Stimulated activated CD4-positive, alpha-beta T cell treated with anti-CD3 and anti-CD28 coated beads, Interleukin-2, amount 100 ng/mL, for 4 hours (primary cell): ENCODE data around the gene KRT78.
"Not testable (repeated sequence)": the region's sequence is repeated elsewhere in the genome, so short reads cannot be mapped to it uniquely, and the experiment has no call there.

Experiments used
- DNase-seq: peaks from one replicate; pipeline ENCODE4 v3.0.0-alpha.2; 2020; ENCODE audit warnings: low read depth

The KRT78 gene

GRCh38 chr12:52796429-52796794, 52.4 kb downstream of the KRT78 start:
- DNase-seq: no peak

- no peak for DNase-seq
Measured at GRCh38 chr12:52795694-52796428, 52.9 kb downstream of the KRT78 start, which contains the start of gene KRT3. Gene KRT3 (minus strand): TSS chr12:52796117. CDS start chr12:52796042, 75 bp downstream.

- not testable (repeated sequence) for DNase-seq
Measured at GRCh38 chr12:52795332-52795674, 53.5 kb downstream of the KRT78 start.

- no peak for DNase-seq
Measured at GRCh38 chr12:52794479-52795331, 54.1 kb downstream of the KRT78 start.

GRCh38 chr12:52792185-52793029, 56.4 kb downstream of the KRT78 start:
- DNase-seq: no peak

- no peak for DNase-seq
Measured at GRCh38 chr12:52791271-52792184, 57.3 kb downstream of the KRT78 start.

- no peak for DNase-seq
Measured at GRCh38 chr12:52790427-52791270, 58.1 kb downstream of the KRT78 start.

- no peak for DNase-seq
Measured at GRCh38 chr12:52789637-52790426, 59.0 kb downstream of the KRT78 start.

GRCh38 chr12:52788876-52789636, 59.7 kb downstream of the KRT78 start:
- no peak for DNase-seq

GRCh38 chr12:52788192-52788875, 60.5 kb downstream of the KRT78 start:
- DNase-seq: no peak
